IPS-15b (cell line): Measurements from ENCODE around the gene CPLANE1.

Experiments used
- H3K27me3 ChIP-seq: one replicate; pipeline ENCODE4 v1.6.1; 2013; ENCODE audit warnings: low read length; ENCODE audit not compliant: control insufficient read depth, insufficient read depth
- H3K36me3 ChIP-seq: one replicate; pipeline ENCODE4 v1.6.1; 2013; ENCODE audit warnings: low read length; ENCODE audit not compliant: control insufficient read depth, insufficient read depth
- H3K4me1 ChIP-seq: one replicate; pipeline ENCODE4 v1.6.1; 2013; ENCODE audit warnings: mild to moderate bottlenecking, low read length; ENCODE audit not compliant: control insufficient read depth, insufficient read depth
- H3K4me3 ChIP-seq: one replicate; pipeline ENCODE4 v1.5.1; 2013; ENCODE audit warnings: low read depth, low read length
- H3K9ac ChIP-seq: one replicate; pipeline ENCODE4 v1.6.1; 2013; ENCODE audit warnings: low read depth, mild to moderate bottlenecking, low read length
- H3K9me3 ChIP-seq: one replicate; pipeline ENCODE4 v1.6.1; 2013; ENCODE audit warnings: mild to moderate bottlenecking, low read length; ENCODE audit not compliant: control insufficient read depth, insufficient read depth

The CPLANE1 gene

DNA sequence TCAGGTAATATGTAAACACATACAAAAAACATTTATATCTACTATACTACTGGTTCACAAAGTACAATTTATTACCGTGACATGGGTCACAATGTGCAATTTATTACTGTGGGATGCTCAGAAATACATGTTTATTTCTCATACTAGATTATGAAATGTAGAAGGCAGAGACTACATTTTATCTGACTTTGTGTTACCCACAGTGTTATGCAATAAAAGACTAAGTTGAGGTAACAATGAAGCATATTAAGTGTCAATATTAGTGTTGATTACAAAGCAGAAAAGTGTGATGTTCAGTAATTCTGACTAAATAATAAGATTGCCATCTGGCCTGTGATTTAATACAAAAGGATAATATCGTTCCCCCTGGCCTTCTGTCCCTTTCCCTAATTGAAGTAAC, 42.4 kb downstream of the CPLANE1 start:
- H3K9ac ChIP-seq, result no peak overlapping the region
- H3K36me3 ChIP-seq, result no peaks in the 10 kb centered on the region
- H3K4me3 ChIP-seq, result no peak overlapping the region
- no peaks in the 10 kb centered on the region for H3K4me1 ChIP-seq
- H3K27me3 ChIP-seq, result no peaks in the 10 kb centered on the region
- H3K9me3 ChIP-seq, result no peaks in the 10 kb centered on the region

GRCh38 chr5:37198842-37199241, 50.3 kb downstream of the CPLANE1 start:
- Histone ChIP-seq H3K4me3 (no peak overlapping the region), H3K4me1 (no peaks in the 10 kb centered on the region), H3K27me3 (no peaks in the 10 kb centered on the region), H3K9me3 (no peaks in the 10 kb centered on the region), H3K9ac (no peak overlapping the region), H3K36me3 (no peaks in the 10 kb centered on the region)

DNA sequence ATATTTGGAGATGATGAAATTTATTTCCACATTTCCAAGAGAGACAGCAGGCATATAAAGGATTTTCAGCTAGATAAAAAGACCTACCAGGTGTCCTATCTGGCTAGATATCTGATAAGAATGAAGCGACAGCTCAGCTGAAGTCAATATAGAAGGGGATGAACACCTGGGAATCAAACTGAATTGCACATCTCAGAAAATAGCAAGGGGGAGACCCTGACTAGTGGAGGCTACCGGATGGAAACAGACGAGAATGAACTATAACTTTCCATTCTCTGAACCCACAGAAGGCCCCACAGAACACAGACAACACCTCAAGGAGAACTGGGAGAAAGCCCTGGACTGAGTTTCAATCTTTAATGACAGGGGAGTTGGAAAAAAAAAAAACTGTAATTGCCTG, 51.1 kb downstream of the CPLANE1 start:
- H3K4me1 ChIP-seq, result no peaks in the 10 kb centered on the region
- no peaks in the 10 kb centered on the region for H3K9me3 ChIP-seq
- H3K27me3 ChIP-seq, result no peaks in the 10 kb centered on the region
- no peaks in the 10 kb centered on the region for H3K36me3 ChIP-seq
- no peak overlapping the region for H3K4me3 ChIP-seq
- H3K9ac ChIP-seq, result no peak overlapping the region

DNA sequence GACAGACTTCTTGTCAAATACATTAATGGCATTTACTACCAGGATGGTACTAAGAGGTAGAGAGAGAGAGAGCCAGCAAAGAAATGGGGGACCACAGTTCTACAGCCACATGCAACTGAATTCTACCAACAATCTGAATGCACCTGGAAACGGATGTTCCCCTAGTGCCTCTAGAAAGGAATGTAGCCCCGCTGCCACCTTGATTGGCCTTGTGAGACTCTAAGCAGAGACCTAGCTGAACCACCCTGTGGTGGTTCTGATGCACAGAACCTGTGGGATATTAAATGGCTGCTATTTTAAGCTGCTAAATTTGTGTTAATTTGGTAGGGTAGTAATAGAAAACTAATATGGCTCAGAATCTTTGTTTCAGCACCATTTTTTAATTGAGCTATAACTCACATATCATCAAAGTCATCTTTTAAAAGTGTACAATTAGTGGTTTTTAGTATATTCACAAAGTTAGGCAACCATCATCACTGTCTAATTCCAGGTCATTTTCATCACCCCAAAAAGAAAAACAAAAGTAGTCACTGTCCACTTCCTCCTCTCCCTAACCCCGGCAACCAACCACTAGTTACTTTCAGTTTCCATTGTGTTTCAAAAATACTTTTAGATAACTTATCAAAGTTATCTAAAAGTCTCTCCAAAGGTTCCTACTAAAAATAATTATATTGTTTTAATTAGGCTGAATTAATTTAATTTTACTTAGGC, 51.7 kb downstream of the CPLANE1 start:
- Histone ChIP-seq H3K9me3 (no peaks in the 10 kb centered on the region), H3K4me1 (no peaks in the 10 kb centered on the region), H3K27me3 (no peaks in the 10 kb centered on the region), H3K9ac (no peak overlapping the region), H3K36me3 (no peaks in the 10 kb centered on the region), H3K4me3 (no peak overlapping the region)

- no peak overlapping the region for H3K4me3 ChIP-seq
- no peaks in the 10 kb centered on the region for H3K27me3 ChIP-seq
- H3K36me3 ChIP-seq, result no peaks in the 10 kb centered on the region
- no peaks in the 10 kb centered on the region for H3K9me3 ChIP-seq
- no peak overlapping the region for H3K9ac ChIP-seq
- H3K4me1 ChIP-seq, result no peaks in the 10 kb centered on the region
Observed at GRCh38 chr5:37190592-37190991, 58.6 kb downstream of the CPLANE1 start.

DNA sequence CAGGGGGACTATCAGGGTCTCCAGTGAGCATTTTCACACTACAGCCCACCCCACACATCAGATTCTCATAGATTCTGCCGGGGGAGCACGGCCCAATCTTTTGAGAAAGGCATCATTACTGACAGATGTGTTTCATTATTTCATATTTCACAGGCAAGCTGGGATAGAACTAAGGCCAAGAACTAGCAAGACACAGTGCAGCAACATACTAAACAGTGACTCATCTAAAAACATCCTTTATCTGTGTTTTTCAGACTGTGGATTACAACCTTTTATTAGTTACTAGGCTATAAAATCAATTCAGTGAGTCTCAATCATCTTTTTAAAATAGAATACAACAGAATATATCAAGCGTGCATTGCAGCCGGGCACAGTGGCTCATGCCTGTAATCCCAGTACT, 59.8 kb downstream of the CPLANE1 start:
- no peaks in the 10 kb centered on the region for H3K4me1 ChIP-seq
- H3K9me3 ChIP-seq, result no peaks in the 10 kb centered on the region
- no peaks in the 10 kb centered on the region for H3K27me3 ChIP-seq
- no peaks in the 10 kb centered on the region for H3K36me3 ChIP-seq
- H3K4me3 ChIP-seq, result no peak overlapping the region
- no peak overlapping the region for H3K9ac ChIP-seq

DNA sequence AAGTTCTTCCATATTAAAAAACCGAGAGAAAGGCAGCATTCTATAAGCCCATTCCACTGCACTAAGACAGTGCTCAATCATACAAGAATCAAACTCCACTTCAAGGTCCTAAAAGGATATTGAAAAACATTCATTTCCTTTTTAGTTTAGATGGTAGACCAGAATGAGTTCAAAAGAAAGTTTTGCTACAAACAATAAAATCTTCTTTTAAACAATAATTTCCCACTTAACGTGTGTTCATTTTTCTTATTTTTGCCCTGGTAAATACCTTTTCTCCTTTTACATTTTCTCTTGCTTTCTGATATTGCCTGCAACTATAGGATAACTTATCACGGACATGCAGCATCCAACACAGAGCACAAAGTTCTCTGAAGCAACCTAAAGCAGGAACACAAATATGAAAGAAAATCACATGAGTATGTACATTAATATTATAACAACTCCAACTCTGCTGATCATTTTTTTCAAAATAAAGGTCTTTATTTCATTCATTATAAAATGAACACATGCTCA, 61.7 kb downstream of the CPLANE1 start:
- H3K9ac ChIP-seq, result no peak overlapping the region
- H3K9me3 ChIP-seq, result no peaks in the 10 kb centered on the region
- no peaks in the 10 kb centered on the region for H3K27me3 ChIP-seq
- no peak overlapping the region for H3K4me3 ChIP-seq
- no peaks in the 10 kb centered on the region for H3K4me1 ChIP-seq
- H3K36me3 ChIP-seq, result no peaks in the 10 kb centered on the region

GRCh38 chr5:37184748-37185364, 64.3 kb downstream of the CPLANE1 start:
- Histone ChIP-seq H3K9ac (no peak overlapping the region), H3K4me1 (no peaks in the 10 kb centered on the region), H3K27me3 (no peaks in the 10 kb centered on the region), H3K9me3 (no peaks in the 10 kb centered on the region), H3K4me3 (no peak overlapping the region), H3K36me3 (no peaks in the 10 kb centered on the region)

DNA sequence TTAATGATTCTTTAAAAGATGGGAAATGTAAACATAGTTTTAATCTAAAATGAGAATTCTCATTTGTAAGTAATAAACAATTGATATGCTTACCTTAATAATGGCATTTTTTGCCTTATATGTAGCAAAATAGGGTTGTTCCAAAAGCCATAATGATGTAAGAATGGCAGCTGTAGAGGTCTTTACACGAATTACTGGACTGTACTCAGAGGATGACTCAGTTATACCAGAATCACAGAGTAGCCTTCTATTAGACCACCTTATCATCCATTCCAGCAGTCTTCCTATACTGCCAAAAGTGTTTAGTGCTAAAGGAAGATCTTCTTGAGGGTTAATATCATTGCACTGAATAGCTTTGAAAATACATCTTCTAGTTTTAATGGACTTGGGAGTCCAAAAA, 66.5 kb downstream of the CPLANE1 start:
- Histone ChIP-seq H3K9me3 (no peaks in the 10 kb centered on the region), H3K4me1 (no peaks in the 10 kb centered on the region), H3K27me3 (no peaks in the 10 kb centered on the region), H3K36me3 (no peaks in the 10 kb centered on the region), H3K9ac (no peak overlapping the region), H3K4me3 (no peak overlapping the region)

DNA sequence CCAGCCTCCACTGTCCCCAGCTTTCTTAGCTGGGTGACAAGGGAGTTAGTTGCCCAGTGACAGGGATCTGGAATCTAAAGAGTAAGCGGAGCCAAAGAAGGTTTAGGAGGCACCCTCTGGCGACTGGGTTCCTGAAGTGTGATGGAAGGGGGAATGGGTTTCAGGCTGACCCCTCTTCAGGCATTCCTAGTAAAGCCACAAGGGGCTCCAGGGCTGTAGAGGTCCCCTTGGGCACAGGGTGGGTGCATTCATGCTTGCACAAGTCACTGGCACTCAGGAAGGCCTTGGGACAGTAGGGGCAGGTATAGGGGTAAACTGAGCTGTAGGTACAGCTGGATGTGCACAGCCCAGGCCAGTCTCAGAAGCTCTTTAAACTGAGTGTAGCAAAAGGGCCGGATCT, 74.2 kb downstream of the CPLANE1 start:
- Histone ChIP-seq H3K36me3 (no peaks in the 10 kb centered on the region), H3K4me1 (no peaks in the 10 kb centered on the region), H3K4me3 (no peak overlapping the region), H3K9ac (no peak overlapping the region), H3K9me3 (no peaks in the 10 kb centered on the region), H3K27me3 (no peaks in the 10 kb centered on the region)

DNA sequence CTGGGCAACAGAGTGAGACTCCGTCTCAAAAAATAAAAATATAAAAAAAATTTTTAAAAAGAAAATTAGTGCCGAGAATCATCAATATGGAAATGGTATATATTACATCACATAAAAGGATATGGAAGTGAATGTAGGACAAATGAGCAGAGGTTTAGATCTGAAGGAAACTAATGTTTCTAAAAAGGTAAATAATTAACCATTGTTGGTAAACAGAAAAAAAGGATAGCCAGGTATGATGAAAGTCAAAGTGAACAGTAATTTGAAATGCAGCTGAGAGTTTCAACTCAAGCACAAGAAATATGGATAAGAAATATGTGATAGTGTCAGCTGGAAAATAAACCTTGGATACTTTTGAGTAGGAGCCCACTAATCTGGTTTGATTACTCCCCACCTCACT, 76.2 kb downstream of the CPLANE1 start:
- Histone ChIP-seq H3K4me1 (no peaks in the 10 kb centered on the region), H3K9ac (no peak overlapping the region), H3K27me3 (no peaks in the 10 kb centered on the region), H3K36me3 (peaks cover 6% of the 10 kb centered on the region), H3K9me3 (no peaks in the 10 kb centered on the region), H3K4me3 (no peak overlapping the region)

DNA sequence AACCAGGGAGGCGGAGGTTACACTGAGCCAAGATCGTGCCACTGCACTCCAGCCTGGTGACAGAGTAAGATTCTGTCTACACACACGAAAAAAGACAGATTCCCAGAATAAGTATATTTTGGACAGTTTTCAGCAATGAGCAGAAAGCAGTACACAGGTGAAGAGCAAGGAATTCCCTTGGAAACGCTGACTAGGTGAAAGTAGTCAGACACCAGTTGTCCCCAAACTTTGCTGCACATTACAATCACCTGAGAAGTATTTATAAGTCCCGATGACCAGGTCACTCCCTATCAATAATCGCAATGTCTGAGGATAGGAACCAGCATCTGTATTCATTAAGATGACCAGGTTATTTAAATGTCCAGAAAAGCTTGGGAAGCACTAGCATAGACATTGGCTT, 78.3 kb downstream of the CPLANE1 start:
- H3K4me3 ChIP-seq, result no peak overlapping the region
- no peaks in the 10 kb centered on the region for H3K9me3 ChIP-seq
- H3K36me3 ChIP-seq, result peaks cover 6% of the 10 kb centered on the region
- no peaks in the 10 kb centered on the region for H3K27me3 ChIP-seq
- no peaks in the 10 kb centered on the region for H3K4me1 ChIP-seq
- no peak overlapping the region for H3K9ac ChIP-seq
